ENCODE results near the gene CCDC144A. TPM values are rescaled to one million over a fixed set of nuclear protein-coding genes. Genes with fewer than 3 reads are reported as not detected.
"Not testable (repeated sequence)": the region's sequence is repeated elsewhere in the genome, so short reads cannot be mapped to it uniquely, and the experiment has no call there.

The CCDC144A gene
- total RNA-seq, 1 donor, result 13.8 TPM

DNA sequence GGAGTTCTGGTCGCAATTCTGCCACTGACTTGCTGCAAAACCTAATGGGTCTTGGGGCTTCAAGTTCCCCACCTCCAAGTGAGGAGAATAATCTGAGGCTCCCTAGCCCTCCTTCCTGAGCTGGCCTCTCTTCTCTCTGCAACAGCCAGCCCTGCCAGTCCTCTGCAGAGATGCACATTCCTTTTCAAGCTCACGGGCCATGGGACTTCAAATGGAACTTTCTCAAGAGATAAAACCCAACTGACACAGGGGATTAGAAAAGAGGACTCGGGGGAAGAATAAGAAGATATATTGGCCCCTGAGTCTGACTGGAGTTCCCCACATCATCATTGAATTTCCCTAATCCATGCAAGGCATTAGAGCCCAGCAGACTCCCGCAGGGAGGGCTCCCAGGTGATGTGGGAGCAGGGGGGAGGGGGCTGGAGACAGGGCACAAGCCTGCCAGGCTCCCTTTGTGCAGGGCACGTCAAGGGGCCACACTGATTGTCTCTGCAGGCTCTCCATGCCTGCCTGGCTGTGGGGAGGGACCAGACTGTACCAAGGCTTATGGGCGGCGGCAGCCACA, 131.0 kb downstream of the CCDC144A start:
- TF ChIP-seq, protein P1, sequence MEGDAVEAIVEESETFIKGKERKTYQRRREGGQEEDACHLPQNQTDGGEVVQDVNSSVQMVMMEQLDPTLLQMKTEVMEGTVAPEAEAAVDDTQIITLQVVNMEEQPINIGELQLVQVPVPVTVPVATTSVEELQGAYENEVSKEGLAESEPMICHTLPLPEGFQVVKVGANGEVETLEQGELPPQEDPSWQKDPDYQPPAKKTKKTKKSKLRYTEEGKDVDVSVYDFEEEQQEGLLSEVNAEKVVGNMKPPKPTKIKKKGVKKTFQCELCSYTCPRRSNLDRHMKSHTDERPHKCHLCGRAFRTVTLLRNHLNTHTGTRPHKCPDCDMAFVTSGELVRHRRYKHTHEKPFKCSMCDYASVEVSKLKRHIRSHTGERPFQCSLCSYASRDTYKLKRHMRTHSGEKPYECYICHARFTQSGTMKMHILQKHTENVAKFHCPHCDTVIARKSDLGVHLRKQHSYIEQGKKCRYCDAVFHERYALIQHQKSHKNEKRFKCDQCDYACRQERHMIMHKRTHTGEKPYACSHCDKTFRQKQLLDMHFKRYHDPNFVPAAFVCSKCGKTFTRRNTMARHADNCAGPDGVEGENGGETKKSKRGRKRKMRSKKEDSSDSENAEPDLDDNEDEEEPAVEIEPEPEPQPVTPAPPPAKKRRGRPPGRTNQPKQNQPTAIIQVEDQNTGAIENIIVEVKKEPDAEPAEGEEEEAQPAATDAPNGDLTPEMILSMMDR (IDR thresholded peaks at IDR 0.05; ENCODE audit: insufficient read depth, low read depth, low read length), result no peak
- DNase-seq (ENCODE audit: low read depth), result no peak
- H3K4me3 ChIP-seq (ENCODE audit: low read depth, low read length), result no peak overlapping the region

DNA sequence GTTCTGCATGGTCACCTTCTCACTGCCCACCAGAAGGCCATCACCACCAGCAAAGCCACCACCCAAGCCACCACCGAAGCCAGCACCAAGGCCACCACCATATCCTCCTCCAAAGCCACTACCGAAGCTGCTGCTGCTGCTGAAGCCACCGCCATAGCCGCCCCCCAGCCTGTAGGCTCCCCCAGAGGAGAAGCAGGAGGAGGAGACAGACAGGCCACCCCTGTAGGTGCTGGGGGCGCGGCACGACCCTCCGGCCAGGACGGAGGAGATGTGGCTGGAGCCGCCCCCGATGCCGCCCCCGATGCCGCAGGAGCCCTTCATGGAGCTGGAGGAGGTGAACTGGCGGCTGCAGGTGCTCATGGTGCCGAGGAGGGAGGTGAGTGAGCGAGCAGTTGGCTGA, 132.1 kb downstream of the CCDC144A start:
- H3K4me3 ChIP-seq (ENCODE audit: low read depth, low read length); DNase-seq (ENCODE audit: low read depth): not testable (repeated sequence)

DNA sequence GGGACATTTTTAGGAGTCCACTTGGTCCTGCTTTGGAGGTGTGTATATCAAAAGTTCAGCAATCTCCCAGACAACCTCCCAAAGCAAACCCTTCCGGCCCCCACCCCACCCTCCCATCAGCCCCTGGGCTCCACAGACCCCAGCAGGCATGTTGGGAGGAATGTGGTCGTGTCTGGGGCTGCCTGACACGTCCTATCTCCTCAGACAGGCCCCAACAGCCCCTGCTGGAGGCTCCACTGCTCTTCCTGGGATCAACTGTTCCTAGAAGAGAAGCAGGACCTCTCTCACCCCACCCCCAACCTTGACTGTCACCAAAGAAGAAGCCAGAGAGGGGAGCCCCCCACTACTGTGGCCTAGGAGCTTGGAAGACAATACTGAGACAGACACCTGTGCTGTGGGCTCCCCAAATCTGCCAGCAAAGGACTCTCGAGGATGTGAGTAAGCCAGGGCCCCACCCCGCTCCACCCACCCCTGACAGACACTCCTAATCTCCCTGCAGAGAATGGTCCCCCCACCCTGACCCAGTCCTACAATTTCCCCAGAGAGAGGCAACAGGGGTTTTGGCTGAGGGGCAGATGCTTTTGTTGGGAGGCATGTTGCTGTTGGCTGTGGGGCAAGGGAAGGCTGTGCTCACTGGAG, 133.8 kb downstream of the CCDC144A start:
- not testable (repeated sequence) for H3K4me3 ChIP-seq (ENCODE audit: low read depth, low read length); DNase-seq (ENCODE audit: low read depth)

Small RNA genes lying within 50 kb of the gene (small RNA-seq; reads per million reads assigned to genes)
- gene AC022596.1 (not detected), gene RNU6-405P (not detected)

Other genes with a start within 250 kb of the CCDC144A start
- gene LRRC75A, start 198.0 kb upstream of the CCDC144A start, total RNA-seq, result 0.32 and 2.6 TPM in 2 replicates
- 3.9 and 5.2 TPM in 2 replicates for gene ZNF287, start 121.0 kb upstream of the CCDC144A start, total RNA-seq
- gene ZNF624, start 36.4 kb upstream of the CCDC144A start, total RNA-seq, result 4.7 and 5.5 TPM in 2 replicates